ENCODE measurements around the gene CLCNKA.
"Not testable (repeated sequence)": the region's sequence is repeated elsewhere in the genome, so short reads cannot be mapped to it uniquely, and the experiment has no call there.

Gene CLCNKA

GRCh38 chr1:16018749-16019643 lies 2.8 kb upstream of the CLCNKA start:
- DNase-seq = no peak

GRCh38 chr1:16019644-16020277 lies 2.1 kb upstream of the CLCNKA start:
- no peak for DNase-seq

GRCh38 chr1:16020325-16020724 lies 1.5 kb upstream of the CLCNKA start:
- no peak for DNase-seq

GRCh38 chr1:16020878-16021277 lies 958 bp upstream of the CLCNKA start:
- DNase-seq = not testable (repeated sequence)

GRCh38 chr1:16022393-16022792 lies 557 bp downstream of the CLCNKA start:
- no peak for DNase-seq

GRCh38 chr1:16023050-16023653 lies 1.3 kb downstream of the CLCNKA start:
- no peak for DNase-seq

- DNase-seq = not testable (repeated sequence)
These were observed 4.5 kb downstream of the CLCNKA start for GRCh38 chr1:16026302-16026701.

GRCh38 chr1:16026723-16027484 lies 5.1 kb downstream of the CLCNKA start:
- peak; percentile 19 for DNase-seq

- DNase-seq = no peak
These were observed 6.6 kb downstream of the CLCNKA start for GRCh38 chr1:16028237-16029002.

GRCh38 chr1:16029003-16029268 lies 7.1 kb downstream of the CLCNKA start:
- not testable (repeated sequence) for DNase-seq

GRCh38 chr1:16029288-16029687 lies 7.5 kb downstream of the CLCNKA start:
- no peak for DNase-seq

- DNase-seq = no peak
These were observed 9.7 kb downstream of the CLCNKA start for GRCh38 chr1:16031551-16031950.

GRCh38 chr1:16032388-16033102 lies 10.7 kb downstream of the CLCNKA start:
- peak; percentile 89 for DNase-seq

- not testable (repeated sequence) for DNase-seq
These were observed 11.3 kb downstream of the CLCNKA start for GRCh38 chr1:16033103-16033632.

- not testable (repeated sequence) for DNase-seq
These were observed 14.6 kb downstream of the CLCNKA start for GRCh38 chr1:16036461-16036860.

GRCh38 chr1:16038620-16038912 lies 16.7 kb downstream of the CLCNKA start:
- DNase-seq = no peak

GRCh38 chr1:16039871-16040270 lies 18.0 kb downstream of the CLCNKA start:
- not testable (repeated sequence) for DNase-seq

- DNase-seq = no peak
These were observed 19.4 kb downstream of the CLCNKA start for GRCh38 chr1:16041200-16041599.

GRCh38 chr1:16042096-16042495 lies 20.3 kb downstream of the CLCNKA start:
- no peak for DNase-seq

- DNase-seq = not testable (repeated sequence)
These were observed 20.8 kb downstream of the CLCNKA start for GRCh38 chr1:16042654-16043053.

GRCh38 chr1:16043521-16043920 lies 21.7 kb downstream of the CLCNKA start, which contains the start of gene CLCNKB:
TSS of gene CLCNKB (plus strand) at chr1:16043782. CDS start at chr1:16044493, 711 bp downstream.
- no peak for DNase-seq

GRCh38 chr1:16043950-16044349 lies 22.1 kb downstream of the CLCNKA start:
- no peak for DNase-seq
